ENCODE results near the gene TRAPPC6A. TPM values are rescaled to one million over a fixed set of nuclear protein-coding genes. Genes with fewer than 3 reads are reported as not detected.

The TRAPPC6A gene
- total RNA-seq, 2 donors from 2014 or later = 6.6 to 8.3 TPM

- H3K27ac ChIP-seq = no peak overlapping the region
- H3K4me3 ChIP-seq = no peak overlapping the region
- ATAC-seq (ENCODE audit: insufficient number of reproducible peaks, low FRiP score, low read depth) (no peak), DNase-seq (ENCODE audit: low spot score) (no peak)
- no peaks in the 10 kb centered on the region for H3K4me1 ChIP-seq (ENCODE audit: control insufficient read depth in 1 of 2, low read depth in 2 of 2)
- peaks cover 19% of the 10 kb centered on the region for H3K36me3 ChIP-seq
- TF ChIP-seq CTCF (IDR thresholded peaks at IDR 0.05) = no peak
- no peaks in the 10 kb centered on the region for H3K27me3 ChIP-seq (replicated peaks; ENCODE audit: insufficient read depth)
- no peaks in the 10 kb centered on the region for H3K9me3 ChIP-seq
Observed at GRCh38 chr19:45138303-45138751, 39.7 kb downstream of the TRAPPC6A start.

DNA sequence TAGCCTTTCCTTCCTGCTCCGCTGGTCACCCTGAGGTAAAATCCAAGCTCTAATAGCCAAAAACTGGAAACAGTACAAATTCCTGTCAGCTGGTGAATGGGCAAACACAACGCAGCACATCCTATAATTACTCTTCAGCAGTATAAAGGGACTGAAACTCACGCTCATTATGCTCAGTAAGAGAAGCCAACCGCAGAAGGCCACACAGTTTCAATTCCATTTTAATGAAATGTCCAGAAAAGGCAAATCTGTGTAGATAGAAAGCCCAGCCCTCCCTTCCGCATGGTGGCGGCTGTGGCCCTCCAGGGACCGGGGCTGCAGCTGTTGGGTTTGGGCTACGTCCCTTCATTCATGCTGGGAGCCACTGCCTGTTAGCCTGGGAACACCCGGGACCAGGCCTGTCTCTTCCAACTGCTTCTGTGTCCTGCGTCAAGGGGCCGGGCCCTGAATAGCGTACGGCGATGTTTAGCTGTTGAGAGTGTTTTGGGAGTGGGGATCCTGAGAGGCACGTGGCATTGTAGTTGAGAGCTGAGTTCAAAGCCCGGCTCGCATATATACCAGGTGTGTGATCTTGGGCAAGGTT lies 40.8 kb downstream of the TRAPPC6A start:
- peaks cover 11% of the 10 kb centered on the region for H3K36me3 ChIP-seq
- DNase-seq (ENCODE audit: low spot score) = no peak
- no peak overlapping the region for H3K27ac ChIP-seq
- ATAC-seq (ENCODE audit: insufficient number of reproducible peaks, low FRiP score, low read depth) = no peak
- TF ChIP-seq CTCF (IDR thresholded peaks at IDR 0.05) = no peak
- H3K27me3 ChIP-seq (replicated peaks; ENCODE audit: insufficient read depth) = no peaks in the 10 kb centered on the region
- H3K9me3 ChIP-seq = no peaks in the 10 kb centered on the region
- no peaks in the 10 kb centered on the region for H3K4me1 ChIP-seq (ENCODE audit: control insufficient read depth in 1 of 2, low read depth in 2 of 2)
- H3K4me3 ChIP-seq = no peak overlapping the region

DNA sequence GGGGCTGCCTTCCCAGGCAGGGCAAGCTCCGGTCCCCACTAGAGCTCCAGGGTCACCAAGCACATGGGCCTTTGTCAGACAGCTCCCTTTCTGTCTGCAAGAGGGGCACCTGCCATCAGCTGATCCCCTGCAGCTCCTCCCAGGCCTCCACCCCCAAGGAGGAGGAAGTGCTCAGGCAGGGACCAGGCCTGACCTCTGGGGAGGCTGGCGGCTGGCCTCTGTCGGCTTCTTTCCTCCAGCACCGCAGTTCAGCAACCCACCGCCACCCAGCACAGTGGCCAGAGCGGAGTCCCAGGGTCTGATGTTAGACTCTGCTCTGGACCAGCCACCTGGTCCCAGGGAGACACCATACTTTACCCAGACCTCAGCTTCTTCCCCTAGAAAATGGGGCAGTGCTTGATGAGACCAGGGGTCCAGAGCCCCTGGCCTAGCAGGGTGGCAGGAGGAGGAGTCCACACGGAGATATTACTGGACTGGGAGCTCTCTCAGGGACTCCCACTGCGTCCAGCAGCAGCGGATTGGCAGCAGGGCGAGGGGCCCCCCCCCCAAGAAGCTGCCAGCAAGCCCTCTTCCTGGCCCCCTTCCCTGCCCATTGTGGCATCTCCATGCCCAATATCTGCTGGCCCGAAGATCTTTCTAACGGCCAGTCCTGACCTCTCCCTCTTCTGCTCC lies 41.4 kb downstream of the TRAPPC6A start:
- Histone ChIP-seq H3K4me1 (ENCODE audit: control insufficient read depth in 1 of 2, low read depth in 2 of 2) (no peaks in the 10 kb centered on the region), H3K36me3 (peaks cover 11% of the 10 kb centered on the region), H3K27me3 (replicated peaks; ENCODE audit: insufficient read depth) (no peaks in the 10 kb centered on the region), H3K4me3 (no peak overlapping the region), H3K27ac (no peak overlapping the region), H3K9me3 (no peaks in the 10 kb centered on the region)
- no peak for ATAC-seq (ENCODE audit: insufficient number of reproducible peaks, low FRiP score, low read depth)
- TF ChIP-seq CTCF (IDR thresholded peaks at IDR 0.05) = no peak
- DNase-seq (ENCODE audit: low spot score) = no peak

DNA sequence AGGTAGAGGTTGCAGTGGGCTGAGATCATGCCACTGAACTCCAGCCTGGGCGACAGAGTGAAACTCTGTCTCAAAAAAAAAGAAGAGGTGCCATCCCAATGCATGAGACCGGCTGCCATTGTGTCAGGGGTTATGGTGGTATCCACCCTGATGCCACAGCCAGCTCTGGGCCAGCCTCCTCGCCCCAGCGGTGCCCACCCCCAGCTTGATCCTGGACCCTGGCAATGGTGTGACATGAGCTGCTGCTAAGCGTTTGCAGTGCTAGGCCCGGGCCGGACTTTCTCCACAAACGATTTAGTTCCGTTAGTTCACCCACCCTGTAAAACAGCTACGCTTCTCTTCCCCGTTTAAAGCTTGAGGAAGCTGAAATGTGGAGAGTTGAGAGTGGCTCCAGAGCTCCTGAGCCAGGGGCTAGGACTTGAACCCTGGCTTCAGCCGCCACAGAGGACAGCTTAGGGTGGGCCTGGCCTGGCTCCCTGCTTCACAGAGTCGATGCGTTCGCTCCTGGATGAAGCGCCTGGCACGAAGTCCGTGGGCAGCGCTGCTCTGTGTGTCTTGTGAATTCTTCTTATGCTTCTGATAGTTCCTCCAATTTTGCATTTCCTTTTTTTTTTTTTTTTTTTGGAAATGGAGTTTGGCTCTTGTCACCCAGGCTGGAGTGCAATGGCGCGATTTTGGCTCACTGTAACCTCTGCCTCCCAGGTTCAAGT lies 42.7 kb downstream of the TRAPPC6A start:
- no peaks in the 10 kb centered on the region for H3K36me3 ChIP-seq
- ATAC-seq (ENCODE audit: insufficient number of reproducible peaks, low FRiP score, low read depth) (no peak), DNase-seq (ENCODE audit: low spot score) (no peak)
- no peaks in the 10 kb centered on the region for H3K9me3 ChIP-seq
- H3K4me1 ChIP-seq (ENCODE audit: control insufficient read depth in 1 of 2, low read depth in 2 of 2) = no peaks in the 10 kb centered on the region
- TF ChIP-seq CTCF (IDR thresholded peaks at IDR 0.05) = no peak
- H3K4me3 ChIP-seq = no peak overlapping the region
- H3K27me3 ChIP-seq (replicated peaks; ENCODE audit: insufficient read depth) = no peaks in the 10 kb centered on the region
- H3K27ac ChIP-seq = no peak overlapping the region

DNA sequence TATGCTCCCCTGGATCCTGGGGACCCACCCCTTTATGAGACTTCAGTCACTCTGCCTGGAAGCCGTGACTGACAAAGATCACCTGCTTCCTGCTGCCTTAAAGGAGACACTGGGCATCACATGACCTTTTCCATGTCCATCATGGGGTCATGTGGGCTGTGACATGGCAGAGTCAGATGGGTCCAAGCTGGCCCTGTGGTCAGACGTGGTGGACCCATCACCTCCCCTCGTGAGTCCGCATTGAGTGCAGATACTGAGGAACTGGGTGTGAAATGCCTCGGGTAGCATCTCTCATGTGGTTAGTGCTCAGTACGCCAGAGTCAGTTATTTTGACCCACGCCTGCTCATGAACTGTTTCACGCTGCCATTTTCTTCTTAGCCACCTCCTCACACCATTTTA lies 44.4 kb downstream of the TRAPPC6A start:
- no peaks in the 10 kb centered on the region for H3K9me3 ChIP-seq
- no peaks in the 10 kb centered on the region for H3K36me3 ChIP-seq
- ATAC-seq (ENCODE audit: insufficient number of reproducible peaks, low FRiP score, low read depth) = no peak
- H3K27ac ChIP-seq = no peak overlapping the region
- H3K4me1 ChIP-seq (ENCODE audit: control insufficient read depth in 1 of 2, low read depth in 2 of 2) = no peaks in the 10 kb centered on the region
- H3K4me3 ChIP-seq = no peak overlapping the region
- H3K27me3 ChIP-seq (replicated peaks; ENCODE audit: insufficient read depth) = no peaks in the 10 kb centered on the region
- DNase-seq (ENCODE audit: low spot score) = no peak
- no peak for TF ChIP-seq CTCF (IDR thresholded peaks at IDR 0.05)

Measured in thoracic aorta (tissue), 2 donors.